ENCODE measurements around the gene ADRM1. TPM values are rescaled to one million over a fixed set of nuclear protein-coding genes. Genes with fewer than 3 reads are reported as not detected.

The ADRM1 gene
- total RNA-seq, 1 donor from 2014 or later = 63.9 TPM

- Histone ChIP-seq H3K36me3 (peaks cover 88% of the 10 kb centered on the region), H3K4me1 (no peaks in the 10 kb centered on the region), H3K4me3 (no peak overlapping the region), H3K27ac (no peak overlapping the region), H3K27me3 (ENCODE audit: low read depth) (no peaks in the 10 kb centered on the region), H3K9me3 (no peaks in the 10 kb centered on the region)
- no peak for TF ChIP-seq CTCF (IDR thresholded peaks at IDR 0.05)
- ATAC-seq (no peak), DNase-seq (no peak)
- intact Hi-C loops (cut with DNase I) = no loop called here
These were observed 13.0 kb downstream of the ADRM1 start for GRCh38 chr20:62315773-62316172.

- Histone ChIP-seq H3K36me3 (peaks cover 82% of the 10 kb centered on the region), H3K9me3 (no peaks in the 10 kb centered on the region), H3K27ac (no peak overlapping the region), H3K27me3 (ENCODE audit: low read depth) (no peaks in the 10 kb centered on the region), H3K4me3 (no peak overlapping the region), H3K4me1 (no peaks in the 10 kb centered on the region)
- DNase-seq (no peak), ATAC-seq (no peak)
- intact Hi-C loops (cut with DNase I) = no loop called here
- TF ChIP-seq CTCF (IDR thresholded peaks at IDR 0.05) = no peak
These were observed 13.8 kb downstream of the ADRM1 start for GRCh38 chr20:62316331-62317166.

GRCh38 chr20:62317167-62317655 is 14.4 kb downstream of the ADRM1 start:
- ATAC-seq (no peak), DNase-seq (no peak)
- Histone ChIP-seq H3K9me3 (no peaks in the 10 kb centered on the region), H3K4me1 (no peaks in the 10 kb centered on the region), H3K4me3 (no peak overlapping the region), H3K36me3 (peaks cover 81% of the 10 kb centered on the region), H3K27me3 (ENCODE audit: low read depth) (no peaks in the 10 kb centered on the region), H3K27ac (no peak overlapping the region)
- intact Hi-C loops (cut with DNase I) = no loop called here
- no peak for TF ChIP-seq CTCF (IDR thresholded peaks at IDR 0.05)

- peaks cover 77% of the 10 kb centered on the region for H3K36me3 ChIP-seq
- no peak overlapping the region for H3K27ac ChIP-seq
- intact Hi-C loops (cut with DNase I) = no loop called here
- no peaks in the 10 kb centered on the region for H3K4me1 ChIP-seq
- no peak for ATAC-seq
- H3K9me3 ChIP-seq = no peaks in the 10 kb centered on the region
- H3K4me3 ChIP-seq = no peak overlapping the region
- DNase-seq = no peak
- no peaks in the 10 kb centered on the region for H3K27me3 ChIP-seq (ENCODE audit: low read depth)
- TF ChIP-seq CTCF (IDR thresholded peaks at IDR 0.05) = no peak
These were observed 15.9 kb downstream of the ADRM1 start for GRCh38 chr20:62318400-62319345.

- no peak for TF ChIP-seq CTCF (IDR thresholded peaks at IDR 0.05)
- no peaks in the 10 kb centered on the region for H3K9me3 ChIP-seq
- H3K27me3 ChIP-seq (ENCODE audit: low read depth) = no peaks in the 10 kb centered on the region
- intact Hi-C loops (cut with DNase I) = no loop called here
- H3K4me1 ChIP-seq = no peaks in the 10 kb centered on the region
- peaks cover 82% of the 10 kb centered on the region for H3K36me3 ChIP-seq
- DNase-seq = no peak
- no peak overlapping the region for H3K27ac ChIP-seq
- no peak overlapping the region for H3K4me3 ChIP-seq
- ATAC-seq = peak in 1 of 2 donors; percentile 3
These were observed 16.6 kb downstream of the ADRM1 start for GRCh38 chr20:62319346-62319909.
